Gastroesophageal sphincter (tissue), 4 donors: ENCODE measurements around the gene GIMAP8. TPM values are rescaled to one million over a fixed set of nuclear protein-coding genes. Genes with fewer than 3 reads are reported as not detected.
"Not testable (repeated sequence)": the region's sequence is repeated elsewhere in the genome, so short reads cannot be mapped to it uniquely, and the experiment has no call there.

Experiments
- ATAC-seq: fragments of 150-250 bp; one replicate; pipeline ENCODE4 v1.9.1; 2016; ENCODE audit warnings: mild to moderate bottlenecking, moderate library complexity
- H3K27ac ChIP-seq, 4 donors: fragments of 200-600 bp; sonication (generic) in 3 of 4; 1 replicate in 3 of 4; 2 replicates in 1 of 4; pipeline ENCODE4 v1.5.1; 2016 to 2019
- H3K27me3 ChIP-seq: fragments of 200-600 bp; sonication (generic); one replicate; pipeline ENCODE4 v1.5.1; 2019
- H3K36me3 ChIP-seq, 2 donors: fragments of 200-600 bp; sonication (generic); one replicate each; pipeline ENCODE4 v1.5.1; 2019; ENCODE audit warnings: control low read depth in 1 of 2
- H3K4me1 ChIP-seq, 3 donors: fragments of 200-600 bp; sonication (generic); 1 replicate in 2 of 3; 2 replicates in 1 of 3; pipeline ENCODE4 v1.5.1; 2016 to 2019; ENCODE audit warnings: control low read depth in 2 of 3
- H3K4me3 ChIP-seq, 2 donors: fragments of 200-600 bp; sonication (generic); one replicate each; pipeline ENCODE4 v1.5.1; 2019; ENCODE audit warnings: mild to moderate bottlenecking in 1 of 2, moderate library complexity in 1 of 2
- H3K9me3 ChIP-seq, 3 donors: fragments of 200-600 bp; sonication (generic); one replicate each; pipeline ENCODE4 v1.5.1; 2017 to 2019; ENCODE audit warnings: control low read depth in 2 of 3
- CTCF ChIP-seq, 4 experiments: fragments of 200-600 bp in 2 of 4; fragments of 450-650 bp in 2 of 4; sonication (generic) in 1 of 4; IDR thresholded peaks; one replicate each; pipeline ENCODE4 v1.5.1; 2017 to 2019; ENCODE audit warnings: antibody characterized with exemption in 4 of 4, mild to moderate bottlenecking in 2 of 4, moderate library complexity in 2 of 4
- EP300 ChIP-seq: sonication (generic); formaldehyde crosslinking; IDR thresholded peaks from one replicate; pipeline ENCODE4 v1.6.1; 2017; ENCODE audit warnings: antibody characterized with exemption, mild to moderate bottlenecking
- POLR2A ChIP-seq, 2 donors: fragments of 450-650 bp; IDR thresholded peaks; one replicate each; pipeline ENCODE4 v1.6.1; 2017; ENCODE audit warnings: antibody characterized with exemption in 2 of 2, mild to moderate bottlenecking in 2 of 2, moderate library complexity in 1 of 2
- POLR2AphosphoS5 ChIP-seq: sonication (generic); formaldehyde crosslinking; IDR thresholded peaks from one replicate; pipeline ENCODE4 v1.6.1; 2017; ENCODE audit warnings: antibody characterized with exemption
- WGBS, 2 donors: methylation state at CpG; one replicate each; pipeline ENCODE4 v1.1.5; 2018; ENCODE audit warnings: low coverage in 1 of 2; 5-methylcytosine and 5-hydroxymethylcytosine counted together
- total RNA-seq, 4 donors: library from RNA; depleted of rRNA; stranded (reverse); fragments of >200 nt; gene quantifications; one replicate each; pipeline ENCODE4 v1.1.0, GENCODE V29; 2016

Gene GIMAP8
- total RNA-seq, 4 donors from 2014 or later, result 6.1 to 19.1 (median 12.5) TPM

DNA sequence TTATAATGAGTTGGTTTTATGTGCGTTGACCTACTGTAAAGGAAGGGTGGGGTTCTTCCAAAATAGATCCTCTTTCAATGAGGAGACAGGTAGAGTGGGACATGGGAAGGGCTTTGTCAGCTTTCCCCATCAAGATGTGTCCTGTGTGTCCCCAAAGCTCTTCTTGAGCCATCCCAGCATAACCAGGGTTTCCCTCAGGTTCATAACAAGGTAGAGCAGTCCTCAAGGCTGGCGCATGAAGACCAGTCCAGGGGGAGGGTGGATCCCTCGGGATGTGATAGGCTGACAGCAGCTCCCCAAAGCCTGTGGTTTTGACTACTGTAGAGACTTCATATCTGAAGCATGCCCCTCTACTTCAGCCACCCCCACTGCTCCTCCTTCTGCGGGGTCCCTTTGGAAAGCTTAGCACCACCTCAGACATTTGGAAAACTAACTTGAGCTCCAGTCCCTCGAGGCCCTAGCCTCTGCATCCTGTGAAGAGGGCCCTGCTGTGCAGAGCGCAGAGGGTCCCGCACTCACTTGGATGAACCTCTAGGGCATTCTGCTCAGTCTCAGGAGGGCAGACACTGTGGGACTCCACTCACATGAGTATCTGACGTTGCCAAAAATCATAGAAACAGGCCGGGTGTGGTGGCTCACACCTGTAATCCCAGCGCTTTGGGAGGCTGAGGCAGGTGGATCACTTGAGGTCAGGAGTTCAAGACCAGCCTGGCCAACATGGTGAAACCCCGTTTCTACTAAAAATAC lies 1.1 kb upstream of the GIMAP8 start:
- Histone ChIP-seq H3K4me3 (no peak overlapping the region), H3K36me3 (no peaks in the 10 kb centered on the region), H3K4me1 (peaks cover 0 to 10% (median 0%) of the 10 kb centered on the region in 3 donors), H3K9me3 (no peaks in the 10 kb centered on the region), H3K27me3 (peaks cover 28% of the 10 kb centered on the region), H3K27ac (peak overlapping the region in 3 of 4 donors; percentile 63 to 79 (median 77))
- no peak for TF ChIP-seq EP300
- TF ChIP-seq CTCF (IDR thresholded peaks at IDR 0.05), result no peak
- no peak for TF ChIP-seq POLR2AphosphoS5
- TF ChIP-seq POLR2A (IDR thresholded peaks at IDR 0.05), result no peak
- WGBS, 2 donors, result 46 to 60% methylated on average over 1 to 2 of the region's 11 CpGs
- ATAC-seq, result no peak

- peak; percentile 50 for ATAC-seq
- H3K4me3 ChIP-seq, result peak overlapping the region; percentile 10 to 53
- TF ChIP-seq POLR2AphosphoS5 (no peak), POLR2A (IDR thresholded peaks at IDR 0.05) (peak in 1 of 2 donors; percentile 21)
- H3K9me3 ChIP-seq, result peaks cover 0 to 4% (median 0%) of the 10 kb centered on the region in 3 donors
- no peaks in the 10 kb centered on the region for H3K36me3 ChIP-seq
- WGBS, 2 donors, result 39 to 40% methylated on average over 3 to 9 of the region's 19 CpGs
- peak overlapping the region in 3 of 4 donors; percentile 63 to 79 (median 77) for H3K27ac ChIP-seq
- H3K4me1 ChIP-seq, result peaks cover 0 to 10% (median 0%) of the 10 kb centered on the region in 3 donors
- peaks cover 27% of the 10 kb centered on the region for H3K27me3 ChIP-seq
These were observed 815 bp downstream of the GIMAP8 start for GRCh38 chr7:150451097-150451793.

DNA sequence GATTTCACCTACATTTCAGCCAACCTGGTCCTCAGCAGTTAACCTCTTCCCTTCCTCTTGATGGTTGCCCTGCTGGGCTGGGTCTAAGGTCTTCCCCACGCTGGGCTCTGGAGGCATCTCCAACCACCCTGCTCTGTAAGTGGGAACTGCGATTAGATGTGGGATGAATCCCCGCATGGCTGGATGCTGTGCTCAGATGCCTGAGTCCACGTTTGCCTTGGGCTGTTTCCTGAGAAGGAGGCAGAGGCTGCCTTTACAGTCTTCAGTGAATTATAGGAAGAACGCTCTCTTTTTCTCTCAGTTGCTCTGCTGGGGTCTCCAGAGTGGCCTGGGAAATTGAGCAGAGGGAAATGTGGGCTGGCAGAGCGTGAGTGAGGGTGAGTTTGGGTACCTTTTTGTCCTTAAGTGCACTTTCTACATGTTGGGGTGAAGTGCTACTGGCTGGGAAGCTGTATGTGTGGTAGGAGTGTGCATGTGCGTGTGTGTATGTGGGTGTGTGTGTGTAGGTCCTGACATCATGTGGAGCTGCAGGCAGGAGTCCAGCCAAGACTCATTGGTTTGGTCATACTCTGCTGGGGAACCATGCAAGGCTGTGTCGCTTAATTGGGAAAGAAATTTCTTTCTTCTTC lies 1.5 kb downstream of the GIMAP8 start:
- Histone ChIP-seq H3K4me1 (peaks cover 0 to 10% (median 0%) of the 10 kb centered on the region in 3 donors), H3K9me3 (peaks cover 0 to 7% (median 0%) of the 10 kb centered on the region in 3 donors), H3K4me3 (peak overlapping the region; percentile 10 to 53), H3K27me3 (peaks cover 27% of the 10 kb centered on the region), H3K36me3 (no peaks in the 10 kb centered on the region), H3K27ac (peak overlapping the region in 3 of 4 donors; percentile 63 to 79 (median 77))
- no peak for TF ChIP-seq POLR2AphosphoS5
- TF ChIP-seq EP300, result no peak
- TF ChIP-seq CTCF (IDR thresholded peaks at IDR 0.05), result no peak
- no peak for TF ChIP-seq POLR2A (IDR thresholded peaks at IDR 0.05)
- 43 to 54% methylated on average over 4 to 6 of the region's 8 CpGs for WGBS, 2 donors
- no peak for ATAC-seq

GRCh38 chr7:150453181-150453580 lies 2.8 kb downstream of the GIMAP8 start:
- H3K9me3 ChIP-seq, result peaks cover 0 to 7% (median 0%) of the 10 kb centered on the region in 3 donors
- H3K4me1 ChIP-seq, result peaks cover 0 to 10% (median 0%) of the 10 kb centered on the region in 3 donors
- H3K36me3 ChIP-seq, result no peaks in the 10 kb centered on the region
- WGBS, 2 donors, result 70 to 98% methylated on average over 8 of the region's 8 CpGs
- H3K27ac ChIP-seq, result peak overlapping the region in 2 of 4 donors; percentile 2 to 35
- H3K4me3 ChIP-seq, result peak overlapping the region in 1 of 2 donors; percentile 53
- TF ChIP-seq CTCF (IDR thresholded peaks at IDR 0.05), result no peak
- TF ChIP-seq POLR2AphosphoS5, result no peak
- TF ChIP-seq POLR2A (IDR thresholded peaks at IDR 0.05), result no peak
- TF ChIP-seq EP300, result no peak
- no peak for ATAC-seq
- H3K27me3 ChIP-seq, result peaks cover 27% of the 10 kb centered on the region

DNA sequence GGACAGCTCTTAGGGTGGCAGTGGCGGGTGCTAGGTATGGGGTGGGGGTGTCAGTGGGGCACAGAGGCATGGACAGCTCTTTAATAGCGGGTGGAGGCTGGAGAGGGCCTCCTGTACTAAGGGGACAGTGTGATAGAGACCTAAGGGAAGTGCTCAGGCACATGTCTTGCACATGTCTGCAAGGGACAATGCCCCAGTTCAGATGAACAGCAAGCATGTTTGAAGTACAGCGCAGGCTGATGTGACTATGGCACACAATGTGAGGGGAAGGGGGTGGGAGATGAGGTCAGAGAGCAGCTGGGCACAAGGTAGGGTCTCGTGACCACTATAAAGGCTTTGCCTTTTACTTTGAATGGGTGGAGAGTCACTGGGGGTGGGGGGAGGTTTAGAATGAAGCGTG lies 3.5 kb downstream of the GIMAP8 start:
- Histone ChIP-seq H3K4me3 (peak overlapping the region in 1 of 2 donors; percentile 53), H3K27me3 (peaks cover 27% of the 10 kb centered on the region), H3K36me3 (no peaks in the 10 kb centered on the region), H3K27ac (peak overlapping the region in 2 of 4 donors; percentile 2 to 35), H3K4me1 (peaks cover 0 to 9% (median 0%) of the 10 kb centered on the region in 3 donors), H3K9me3 (peaks cover 0 to 7% (median 0%) of the 10 kb centered on the region in 3 donors)
- ATAC-seq, result no peak
- no peak for TF ChIP-seq CTCF (IDR thresholded peaks at IDR 0.05)
- TF ChIP-seq POLR2A (IDR thresholded peaks at IDR 0.05), result no peak
- no peak for TF ChIP-seq EP300
- no peak for TF ChIP-seq POLR2AphosphoS5
- 85 to 88% methylated on average over 4 of the region's 5 CpGs for WGBS, 2 donors

GRCh38 chr7:150457064-150457463 lies 6.6 kb downstream of the GIMAP8 start:
- H3K9me3 ChIP-seq, result peaks cover 0 to 29% (median 0%) of the 10 kb centered on the region in 3 donors
- H3K36me3 ChIP-seq, H3K27me3 ChIP-seq, H3K27ac ChIP-seq, H3K4me1 ChIP-seq, ATAC-seq, H3K4me3 ChIP-seq: not testable (repeated sequence)
- WGBS, 2 donors, result 71 to 95% methylated on average over 4 of the region's 5 CpGs
